Loucy (cell line): ENCODE results near the gene UCN3.

ENCODE experiments used
- H2AFZ ChIP-seq: fragments of 200-600 bp; sonication (generic); 2 replicates; pipeline ENCODE4 v1.6.0; 2016; ENCODE audit warnings: antibody characterized with exemption, mild to moderate bottlenecking, low read length, moderate library complexity
- H3F3A ChIP-seq: fragments of 200-600 bp; 2 replicates; pipeline ENCODE4 v1.6.0; 2016; ENCODE audit warnings: antibody characterized with exemption, low read depth, mild to moderate bottlenecking
- H3K27me3 ChIP-seq: fragments of 200-600 bp; sonication (generic); 2 replicates; pipeline ENCODE4 v1.6.1; 2014; ENCODE audit warnings: low read length, mild to moderate bottlenecking; ENCODE audit not compliant: insufficient read depth, poor library complexity, severe bottlenecking
- H3K36me3 ChIP-seq: fragments of 200-600 bp; sonication (generic); 2 replicates; pipeline ENCODE4 v1.6.1; 2016; ENCODE audit warnings: low read length; ENCODE audit not compliant: insufficient read depth
- H3K4me1 ChIP-seq: fragments of 200-600 bp; sonication (generic); 2 replicates; pipeline ENCODE4 v1.5.1; 2014; ENCODE audit warnings: low read length, mild to moderate bottlenecking; ENCODE audit not compliant: insufficient read depth, poor library complexity, severe bottlenecking
- H3K4me2 ChIP-seq: fragments of 200-600 bp; sonication (generic); 2 replicates; pipeline ENCODE4 v1.6.0; 2014; ENCODE audit warnings: antibody characterized with exemption, low read length, low read depth, mild to moderate bottlenecking; ENCODE audit not compliant: poor library complexity, severe bottlenecking
- H3K4me3 ChIP-seq: fragments of 200-600 bp; sonication (generic); 2 replicates; pipeline ENCODE4 v1.5.1; 2014; ENCODE audit warnings: low read length, mild to moderate bottlenecking, mixed read lengths; ENCODE audit not compliant: poor library complexity, severe bottlenecking
- H3K79me2 ChIP-seq: fragments of 200-600 bp; sonication (generic); 2 replicates; pipeline ENCODE4 v1.6.1; 2014; ENCODE audit warnings: low read length; ENCODE audit not compliant: insufficient read depth
- H3K9ac ChIP-seq: fragments of 200-600 bp; sonication (generic); 2 replicates; pipeline ENCODE4 v1.6.0; 2014; ENCODE audit warnings: mild to moderate bottlenecking, low read depth, low read length, moderate library complexity; ENCODE audit not compliant: poor library complexity, severe bottlenecking
- H3K9me2 ChIP-seq: fragments of 200-600 bp; sonication (generic); replicated peaks from 2 replicates; pipeline ENCODE4 v1.6.1; 2016; ENCODE audit warnings: low read depth, low read length, mixed read lengths
- H3K9me3 ChIP-seq: fragments of 200-600 bp; sonication (generic); 2 replicates; pipeline ENCODE4 v1.6.1; 2014; ENCODE audit warnings: mild to moderate bottlenecking, antibody characterized with exemption, low read length, low read depth; ENCODE audit not compliant: insufficient read depth
- H4K20me1 ChIP-seq: fragments of 200-600 bp; sonication (generic); 2 replicates; pipeline ENCODE4 v1.6.0; 2014; ENCODE audit warnings: antibody characterized with exemption, low read length, mild to moderate bottlenecking; ENCODE audit not compliant: insufficient read depth, poor library complexity, severe bottlenecking
- EZH2phosphoT487 ChIP-seq: fragments of 200-600 bp; IDR thresholded peaks from 2 replicates; pipeline ENCODE4 v1.6.1; 2018; ENCODE audit warnings: antibody characterized with exemption, mild to moderate bottlenecking, moderate library complexity, borderline replicate concordance
- TF ChIP-seq, protein P1 (sequence below): fragments of 200-600 bp; sonication (generic); conservative IDR thresholded peaks from 2 replicates; pipeline ENCODE4 v1.5.1; 2014; ENCODE audit warnings: mild to moderate bottlenecking, antibody characterized with exemption, low read length

Gene UCN3, protein sequence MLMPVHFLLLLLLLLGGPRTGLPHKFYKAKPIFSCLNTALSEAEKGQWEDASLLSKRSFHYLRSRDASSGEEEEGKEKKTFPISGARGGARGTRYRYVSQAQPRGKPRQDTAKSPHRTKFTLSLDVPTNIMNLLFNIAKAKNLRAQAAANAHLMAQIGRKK

DNA sequence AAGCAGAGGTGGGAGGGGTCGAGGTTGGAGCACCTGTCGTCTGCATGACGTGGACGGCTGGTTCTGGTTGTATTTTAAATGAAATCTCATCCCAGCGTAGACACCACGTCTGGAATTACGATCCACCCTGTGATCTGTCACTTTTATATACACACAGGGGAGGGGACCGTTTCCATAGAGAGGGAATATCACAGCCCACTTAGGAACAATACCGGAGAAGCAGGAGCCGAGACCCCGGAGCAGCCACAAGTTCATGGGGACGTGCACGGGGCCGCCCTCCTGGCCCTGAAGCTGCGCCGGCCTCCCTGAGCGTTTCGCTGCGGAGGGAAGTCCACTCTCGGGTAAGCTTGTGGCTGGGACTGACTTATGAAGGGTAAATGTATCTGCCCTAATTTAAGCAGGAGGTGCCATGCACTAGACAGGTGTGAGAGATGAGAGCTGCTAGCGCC, at the start of gene UCN3:
Gene UCN3 (plus strand): TSS at position 77 of the 449 bp plus-strand sequence. CDS start 8,755 bp downstream, outside the sequence.
- Histone ChIP-seq H2AFZ (no peak within 1 kb of the TSS), H3F3A (no peaks in the 10 kb centered on the region), H3K9me3 (no peaks in the 10 kb centered on the region), H3K36me3 (no peaks in the 10 kb centered on the region), H3K4me2 (no peak within 1 kb of the TSS), H3K4me3 (no peak within 1 kb of the TSS), H3K9ac (no peak within 1 kb of the TSS), H3K79me2 (no peaks in the 10 kb centered on the region), H3K4me1 (no peaks in the 10 kb centered on the region), H4K20me1 (no peaks in the 10 kb centered on the region), H3K9me2 (no peaks in the 10 kb centered on the region), H3K27me3 (no peaks in the 10 kb centered on the region)
- TF ChIP-seq EZH2phosphoT487 = no peak
- TF ChIP-seq, protein P1, sequence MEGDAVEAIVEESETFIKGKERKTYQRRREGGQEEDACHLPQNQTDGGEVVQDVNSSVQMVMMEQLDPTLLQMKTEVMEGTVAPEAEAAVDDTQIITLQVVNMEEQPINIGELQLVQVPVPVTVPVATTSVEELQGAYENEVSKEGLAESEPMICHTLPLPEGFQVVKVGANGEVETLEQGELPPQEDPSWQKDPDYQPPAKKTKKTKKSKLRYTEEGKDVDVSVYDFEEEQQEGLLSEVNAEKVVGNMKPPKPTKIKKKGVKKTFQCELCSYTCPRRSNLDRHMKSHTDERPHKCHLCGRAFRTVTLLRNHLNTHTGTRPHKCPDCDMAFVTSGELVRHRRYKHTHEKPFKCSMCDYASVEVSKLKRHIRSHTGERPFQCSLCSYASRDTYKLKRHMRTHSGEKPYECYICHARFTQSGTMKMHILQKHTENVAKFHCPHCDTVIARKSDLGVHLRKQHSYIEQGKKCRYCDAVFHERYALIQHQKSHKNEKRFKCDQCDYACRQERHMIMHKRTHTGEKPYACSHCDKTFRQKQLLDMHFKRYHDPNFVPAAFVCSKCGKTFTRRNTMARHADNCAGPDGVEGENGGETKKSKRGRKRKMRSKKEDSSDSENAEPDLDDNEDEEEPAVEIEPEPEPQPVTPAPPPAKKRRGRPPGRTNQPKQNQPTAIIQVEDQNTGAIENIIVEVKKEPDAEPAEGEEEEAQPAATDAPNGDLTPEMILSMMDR = no peak

DNA sequence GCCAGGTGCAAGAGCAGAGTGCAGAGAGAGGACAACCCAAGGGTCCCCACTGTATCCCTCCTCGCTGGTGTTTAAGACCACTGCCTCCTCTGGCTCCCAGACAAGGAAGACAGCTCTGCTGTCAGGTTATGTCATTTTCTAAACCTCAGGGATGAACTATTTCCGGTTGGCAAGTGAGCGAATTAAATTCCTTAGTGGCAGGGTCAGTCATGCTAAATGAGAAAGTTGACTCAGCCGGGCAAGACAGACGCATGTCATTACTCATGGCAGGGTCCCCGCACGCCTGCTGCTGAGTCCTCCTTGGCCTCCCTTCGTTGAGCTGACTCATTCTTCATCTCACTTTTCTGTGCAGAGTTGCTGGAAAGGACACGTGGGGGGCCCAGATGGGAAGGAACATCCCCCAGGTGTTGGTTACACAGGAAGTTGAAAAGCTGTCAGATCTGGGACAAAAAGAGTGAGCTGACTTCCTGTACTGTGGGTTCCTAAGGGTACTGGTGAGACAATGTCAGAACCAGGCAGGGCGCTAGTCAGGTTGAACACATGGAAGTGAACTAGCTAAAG, 47.1 kb upstream of the UCN3 start:
- peak overlapping the region; percentile 9 for H3K4me3 ChIP-seq
- H3K79me2 ChIP-seq = no peaks in the 10 kb centered on the region
- no peaks in the 10 kb centered on the region for H3K9me3 ChIP-seq
- no peaks in the 10 kb centered on the region for H4K20me1 ChIP-seq
- H3K36me3 ChIP-seq = no peaks in the 10 kb centered on the region
- H3K9me2 ChIP-seq = no peaks in the 10 kb centered on the region
- H3K27me3 ChIP-seq = no peaks in the 10 kb centered on the region
- H3K9ac ChIP-seq = no peak overlapping the region
- no peaks in the 10 kb centered on the region for H3F3A ChIP-seq
- no peak for TF ChIP-seq EZH2phosphoT487
- TF ChIP-seq, protein P1 = no peak
- H3K4me2 ChIP-seq = peak overlapping the region; percentile 48
- H2AFZ ChIP-seq = no peak overlapping the region; the same call in 1 of the 2 replicates
- H3K4me1 ChIP-seq = peaks cover 35% of the 10 kb centered on the region

DNA sequence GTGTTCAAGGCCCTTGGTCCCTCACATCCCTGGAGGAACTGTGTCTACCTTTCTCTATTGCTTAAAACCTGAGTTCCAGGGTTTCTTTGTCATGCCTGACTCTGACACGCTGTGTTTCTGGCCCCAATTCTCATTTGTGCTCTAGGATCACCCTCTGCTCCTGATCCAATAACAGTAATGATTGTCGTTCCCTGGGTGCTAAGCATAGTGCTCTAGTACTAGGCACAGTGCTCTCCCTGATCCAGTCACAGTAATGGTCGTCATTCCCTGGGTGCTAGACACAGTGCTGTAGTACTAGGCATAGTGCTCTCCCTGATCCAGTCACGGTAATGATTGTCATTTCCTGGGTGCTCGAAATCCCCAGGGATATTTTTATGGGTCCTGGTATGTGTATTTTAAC, 46.6 kb upstream of the UCN3 start:
- Histone ChIP-seq H3F3A (no peaks in the 10 kb centered on the region), H3K4me3 (no peak overlapping the region), H3K4me1 (peaks cover 35% of the 10 kb centered on the region), H3K9me3 (no peaks in the 10 kb centered on the region), H3K9me2 (no peaks in the 10 kb centered on the region), H3K27me3 (no peaks in the 10 kb centered on the region), H2AFZ (no peak overlapping the region), H3K4me2 (peak overlapping the region; percentile 48), H3K79me2 (no peaks in the 10 kb centered on the region), H3K9ac (no peak overlapping the region), H4K20me1 (no peaks in the 10 kb centered on the region), H3K36me3 (no peaks in the 10 kb centered on the region)
- TF ChIP-seq, protein P1 = no peak
- no peak for TF ChIP-seq EZH2phosphoT487
